OCI-LY7 (cell line): ENCODE measurements around the gene ZNF462. TPM values are rescaled to one million over a fixed set of nuclear protein-coding genes. Genes with fewer than 3 reads are reported as not detected.

Experiments used
- BruUV-seq: library from RNA; stranded (reverse); fragments of 400-500 nt; replicated peaks from 2 replicates; lab custom pipeline; 2021; lab: Mats Ljungman, UMichigan
- CTCF ChIA-PET: fragments of 300-600 bp; sonication (Branson Sonifier 250); formaldehyde crosslinking; loops from one replicate; lab custom pipeline; 2022; ENCODE audit warnings: antibody characterized with exemption; ENCODE audit not compliant: unreplicated experiment; lab: Charles Lee
- POLR2A ChIA-PET: fragments of 300-600 bp; sonication (Branson Sonifier 250); formaldehyde crosslinking; loops from one replicate; lab custom pipeline; 2022; ENCODE audit warnings: antibody characterized with exemption; lab: Charles Lee
- DNase-seq: peaks from one replicate; pipeline ENCODE4 v3.0.0-alpha.2; 2015; ENCODE audit warnings: low spot score
- H2AFZ ChIP-seq: fragments of 200-600 bp; sonication (generic), shearing (Covaris generic); 2 replicates; pipeline ENCODE4 v1.6.1; 2014; ENCODE audit warnings: mild to moderate bottlenecking, antibody characterized with exemption, low read length, moderate library complexity
- H3K27ac ChIP-seq: fragments of 200-600 bp; sonication (generic); 2 replicates; pipeline ENCODE4 v1.5.1; 2014; ENCODE audit warnings: mixed run types, low read depth, mild to moderate bottlenecking, moderate library complexity, low read length, inconsistent platforms; ENCODE audit not compliant: poor library complexity, severe bottlenecking
- H3K36me3 ChIP-seq: fragments of 200-600 bp; sonication (generic); 2 replicates; pipeline ENCODE4 v1.6.1; 2014; ENCODE audit warnings: mild to moderate bottlenecking, antibody characterized with exemption, low read length, moderate library complexity, mixed read lengths; ENCODE audit not compliant: insufficient read depth
- H3K4me1 ChIP-seq: fragments of 200-600 bp; sonication (generic); 2 replicates; pipeline ENCODE4 v1.5.1; 2014; ENCODE audit warnings: mild to moderate bottlenecking, low read length; ENCODE audit not compliant: insufficient read depth, poor library complexity, severe bottlenecking
- H3K4me2 ChIP-seq: fragments of 200-600 bp; sonication (generic); 2 replicates; pipeline ENCODE4 v1.6.1; 2014; ENCODE audit warnings: mild to moderate bottlenecking, low read length
- H3K4me3 ChIP-seq: fragments of 200-600 bp; sonication (generic); 2 replicates; pipeline ENCODE4 v1.5.1; 2014; ENCODE audit warnings: mild to moderate bottlenecking, low read depth, low read length; ENCODE audit not compliant: poor library complexity, severe bottlenecking
- H3K79me2 ChIP-seq: fragments of 200-600 bp; sonication (generic); 2 replicates; pipeline ENCODE4 v1.6.1; 2016; ENCODE audit warnings: low read depth, mild to moderate bottlenecking, low read length, moderate library complexity, mixed read lengths; ENCODE audit not compliant: insufficient read depth
- H3K9me2 ChIP-seq: fragments of 200-600 bp; sonication (generic); 2 replicates; pipeline ENCODE4 v1.6.1; 2016; ENCODE audit warnings: mild to moderate bottlenecking, low read length, mixed read lengths; ENCODE audit not compliant: insufficient read depth
- H3K9me3 ChIP-seq: fragments of 200-600 bp; sonication (generic); 2 replicates; pipeline ENCODE4 v1.6.1; 2014; ENCODE audit warnings: mild to moderate bottlenecking, mixed run types, low read length, mixed read lengths
- H4K20me1 ChIP-seq: fragments of 200-600 bp; sonication (generic); 2 replicates; pipeline ENCODE4 v1.6.1; 2014; ENCODE audit warnings: mild to moderate bottlenecking, antibody characterized with exemption, low read length, moderate library complexity, mixed read lengths; ENCODE audit not compliant: insufficient read depth
- CTCF ChIP-seq: fragments of 200-600 bp; sonication (generic); conservative IDR thresholded peaks from 2 replicates; pipeline ENCODE4 v1.5.1; 2014; ENCODE audit warnings: mild to moderate bottlenecking, antibody characterized with exemption, low read length, moderate library complexity, mixed read lengths
- EZH2phosphoT487 ChIP-seq: fragments of 200-600 bp; sonication (generic); IDR thresholded peaks from 2 replicates; pipeline ENCODE4 v1.6.1; 2018; ENCODE audit warnings: low read depth, borderline replicate concordance, mild to moderate bottlenecking, mixed run types, antibody characterized with exemption, low read length, moderate library complexity, mixed read lengths
- intact Hi-C: fragments of 100-400 bp; cut with micrococcal nuclease; formaldehyde crosslinking; loops from one replicate; pipeline ENCODE4 v1.10.0; 2022; ENCODE audit not compliant: unreplicated experiment
- total RNA-seq, 2 experiments: library from RNA; depleted of rRNA in 1 of 2; stranded (reverse); fragments of >200 nt in 1 of 2; shearing (Covaris generic) in 1 of 2; gene quantifications; 2 replicates each; pipeline ENCODE4 v1.2.3, GENCODE V29; 2014 to 2022

Gene ZNF462
- total RNA-seq, 2 experiments from 2014 or later = 0.88 to 1.1 TPM

GRCh38 chr9:107039542-107039941, 176.6 kb downstream of the ZNF462 start:
- Histone ChIP-seq H3K4me2 (peak overlapping the region; percentile 22), H3K4me1 (peaks cover 20% of the 10 kb centered on the region), H4K20me1 (no peaks in the 10 kb centered on the region), H3K79me2 (no peaks in the 10 kb centered on the region), H3K9me3 (no peaks in the 10 kb centered on the region), H3K4me3 (no peak overlapping the region), H2AFZ (peak overlapping the region; percentile 57; the same call in 1 of the 2 replicates), H3K36me3 (no peaks in the 10 kb centered on the region), H3K9me2 (no peaks in the 10 kb centered on the region), H3K27ac (no peak overlapping the region)
- no peak for DNase-seq
- no TSS peak for BruUV-seq
- intact Hi-C loops = no loop called here
- TF ChIP-seq EZH2phosphoT487 = no peak
- no peak for TF ChIP-seq CTCF
- CTCF ChIA-PET = no interaction called here
- POLR2A ChIA-PET = no interaction called here

GRCh38 chr9:107042606-107043005, 179.6 kb downstream of the ZNF462 start:
- Histone ChIP-seq H3K27ac (no peak overlapping the region), H3K4me3 (no peak overlapping the region), H4K20me1 (no peaks in the 10 kb centered on the region), H3K9me2 (no peaks in the 10 kb centered on the region), H2AFZ (no peak overlapping the region), H3K36me3 (no peaks in the 10 kb centered on the region), H3K9me3 (no peaks in the 10 kb centered on the region), H3K4me1 (peaks cover 35% of the 10 kb centered on the region), H3K79me2 (no peaks in the 10 kb centered on the region), H3K4me2 (no peak overlapping the region)
- BruUV-seq = no TSS peak
- ChIA-PET CTCF (no interaction called here), POLR2A (interaction anchor here (0.5 to 0.6 kb wide), 2 partner anchors 120 to 671 kb away, joined by 3 to 5 read pairs; no protein-coding TSS in a partner anchor)
- intact Hi-C loops = no loop called here
- TF ChIP-seq EZH2phosphoT487 (no peak), CTCF (no peak)
- DNase-seq = no peak

GRCh38 chr9:107043886-107044285, 180.9 kb downstream of the ZNF462 start:
- no peak overlapping the region for H3K4me2 ChIP-seq
- BruUV-seq = no TSS peak
- POLR2A ChIA-PET = interaction anchor here (0.8 kb wide), 1 partner anchor 21 kb away, joined by 3 read pairs; no protein-coding TSS in a partner anchor

More at GRCh38 chr9:107043886-107044285, 180.9 kb downstream of the ZNF462 start:
- Histone ChIP-seq H3K4me3 (no peak overlapping the region), H3K9me2 (no peaks in the 10 kb centered on the region), H3K79me2 (no peaks in the 10 kb centered on the region), H4K20me1 (no peaks in the 10 kb centered on the region), H2AFZ (no peak overlapping the region), H3K4me1 (peaks cover 33% of the 10 kb centered on the region), H3K36me3 (no peaks in the 10 kb centered on the region), H3K9me3 (no peaks in the 10 kb centered on the region), H3K27ac (no peak overlapping the region)
- intact Hi-C loops = no loop called here
- TF ChIP-seq EZH2phosphoT487 (no peak), CTCF (peak; percentile 49; the same call in 1 of the 2 replicates)
- DNase-seq = no peak
- CTCF ChIA-PET = no interaction called here
